Measurements from ENCODE around the gene ACTRT2.

The ACTRT2 gene

GRCh38 chr1:2983706-2984398 lies 37.4 kb upstream of the ACTRT2 start:
- no peak for DNase-seq

DNA sequence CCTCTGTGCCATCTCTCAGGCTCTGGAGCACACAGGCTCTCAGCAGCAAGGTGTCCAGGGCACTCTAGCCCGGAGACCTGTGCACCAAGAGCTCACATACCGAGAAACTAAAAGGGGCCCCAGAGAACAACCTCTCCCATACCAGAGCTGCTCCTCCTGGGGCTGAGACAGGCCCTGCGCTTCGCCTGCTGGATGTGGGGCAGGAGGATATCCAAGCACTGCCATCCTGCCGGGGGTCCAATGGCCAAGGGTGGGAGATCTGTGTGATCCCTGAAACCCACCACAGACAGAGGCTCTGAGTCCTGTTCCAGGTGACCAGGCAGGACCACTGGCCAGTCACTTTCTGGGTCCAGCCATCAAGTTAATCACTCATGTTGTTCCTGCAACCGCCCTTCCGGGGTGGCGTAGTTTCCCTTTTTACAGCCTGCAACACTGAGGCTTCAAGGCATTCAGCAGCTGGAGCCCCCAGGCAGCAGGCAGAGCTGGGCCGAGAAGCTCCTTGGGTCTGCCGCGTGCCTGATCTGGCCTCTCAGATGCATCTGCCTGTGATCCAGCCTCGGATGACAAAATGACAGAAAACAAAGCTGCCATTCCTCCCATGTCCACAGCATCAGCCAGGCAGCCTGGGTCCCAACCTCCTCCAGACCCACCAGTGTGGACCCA lies 36.7 kb upstream of the ACTRT2 start:
- DNase-seq: no peak

DNA sequence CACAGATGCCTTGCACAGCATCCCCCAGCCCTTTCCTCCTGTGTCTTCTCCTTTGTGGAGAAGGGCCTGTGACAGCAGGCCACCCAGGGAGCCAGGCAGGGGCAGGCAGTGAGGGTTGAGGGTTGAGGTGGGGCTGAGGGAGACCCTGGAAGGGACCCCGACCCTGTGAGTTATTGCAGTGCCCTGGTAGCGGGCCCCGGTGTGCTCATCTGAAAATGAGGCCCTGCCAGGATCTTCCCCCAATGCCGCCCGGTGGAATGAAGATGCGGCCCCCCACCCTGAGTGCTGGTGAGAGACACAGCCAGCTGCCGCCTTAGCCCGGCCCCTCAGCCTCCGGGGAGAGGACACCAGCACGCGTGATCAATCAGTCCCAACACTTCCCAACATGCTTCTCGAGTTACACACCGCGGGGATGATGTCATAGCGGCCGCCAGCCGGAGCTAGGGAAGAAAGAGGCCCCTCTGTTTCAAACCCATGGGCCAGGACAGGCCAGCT lies 36.2 kb upstream of the ACTRT2 start:
- DNase-seq: no peak

- DNase-seq: no peak
Observed at GRCh38 chr1:2985694-2986548, 35.3 kb upstream of the ACTRT2 start.

DNA sequence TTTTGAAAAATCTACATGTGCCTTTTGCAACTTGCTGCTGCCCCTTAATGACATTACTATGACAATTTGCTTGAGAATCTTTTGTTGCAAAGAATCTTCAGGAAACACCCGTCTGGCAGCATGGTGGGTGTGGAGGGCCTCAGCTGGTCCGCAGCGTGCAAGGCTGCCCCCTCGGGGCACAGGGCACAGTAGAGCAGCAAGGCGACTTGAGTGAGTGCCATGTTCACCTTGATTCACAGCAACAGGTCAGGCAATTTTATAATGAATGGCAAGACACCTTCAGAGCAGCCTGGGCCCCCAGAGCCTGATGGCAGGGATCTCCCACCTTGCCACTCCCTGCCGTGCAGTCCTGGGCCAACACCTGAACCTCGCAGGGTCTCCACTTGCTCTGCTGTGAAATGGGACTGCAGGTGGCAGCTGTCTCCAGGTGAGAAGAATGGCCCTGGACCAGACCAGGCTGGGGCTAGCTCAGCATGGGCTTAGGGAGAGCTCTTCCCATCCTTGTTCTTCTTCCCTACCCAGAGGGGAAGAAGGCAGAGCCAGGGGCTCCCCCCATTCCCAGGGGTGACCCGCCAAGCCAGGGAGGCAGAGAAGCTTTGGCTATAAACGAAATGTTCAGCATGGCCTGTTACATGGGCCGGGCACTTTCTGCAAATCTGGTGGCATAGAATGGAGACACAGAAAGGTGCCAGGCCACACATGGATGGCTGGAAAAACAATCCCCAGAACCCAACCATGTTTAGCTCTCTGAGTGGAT lies 34.5 kb upstream of the ACTRT2 start:
- DNase-seq: no peak

GRCh38 chr1:2987773-2988172 lies 33.5 kb upstream of the ACTRT2 start:
- DNase-seq: no peak

DNA sequence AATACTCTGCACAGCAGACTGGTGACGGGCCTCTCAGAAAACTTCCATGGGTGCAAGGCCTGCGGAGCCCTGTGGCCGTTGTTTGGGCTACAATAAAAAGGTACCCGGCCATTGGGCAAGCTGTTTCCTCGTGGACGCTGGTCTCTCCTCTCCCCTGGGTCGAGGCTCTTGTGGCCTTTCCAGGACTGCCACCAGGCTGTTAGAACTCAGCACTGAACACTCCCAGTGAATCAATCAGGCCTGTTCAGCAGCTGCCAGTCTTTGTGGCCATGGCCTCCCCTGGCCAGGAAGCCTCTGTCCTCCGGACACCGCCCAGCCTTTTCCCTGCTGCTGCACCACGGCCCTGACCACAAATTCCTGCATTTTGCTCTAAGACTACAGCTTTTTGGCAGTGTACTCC lies 33.0 kb upstream of the ACTRT2 start:
- no peak for DNase-seq

DNA sequence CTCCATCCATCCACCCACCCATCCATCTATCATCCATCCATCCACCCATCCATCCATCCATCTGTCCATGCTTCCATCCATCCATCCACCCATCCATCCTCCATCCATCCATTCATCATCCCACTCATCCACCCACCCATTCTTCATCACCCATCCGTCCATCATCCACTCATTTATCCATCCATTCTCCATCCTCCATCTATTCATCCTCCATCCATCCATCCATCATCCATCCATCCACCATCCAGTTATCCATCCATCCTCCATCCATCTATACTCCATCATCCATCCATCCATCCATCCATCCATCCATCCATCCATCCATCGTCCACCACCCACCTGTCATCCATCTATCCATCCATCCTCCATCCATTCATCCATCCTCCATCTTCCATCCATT lies 32.1 kb upstream of the ACTRT2 start:
- DNase-seq: no peak

DNA sequence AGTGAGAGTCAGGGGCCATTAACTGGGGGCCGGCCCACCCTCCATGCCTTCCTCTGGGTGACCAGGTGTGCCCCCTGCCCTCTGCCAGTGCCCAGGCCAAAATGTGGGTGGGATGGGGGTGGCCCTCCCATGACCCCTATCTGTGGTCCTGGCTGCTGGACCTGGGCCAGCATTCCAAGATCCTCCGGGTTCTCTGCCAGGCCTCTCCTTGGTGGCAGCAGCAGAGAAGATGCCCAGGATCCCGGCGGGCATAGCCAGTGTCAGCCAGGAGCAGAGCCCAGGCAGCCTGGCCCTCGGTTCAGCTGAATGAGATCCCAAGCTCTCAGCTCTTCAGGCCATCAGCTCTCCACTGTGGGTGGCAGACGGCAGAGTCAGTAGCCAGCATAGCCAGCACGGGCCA lies 31.3 kb upstream of the ACTRT2 start:
- DNase-seq: no peak

GRCh38 chr1:2990376-2991115 lies 30.7 kb upstream of the ACTRT2 start:
- DNase-seq: no peak

- no peak for DNase-seq
Observed at GRCh38 chr1:2991753-2992495, 29.3 kb upstream of the ACTRT2 start.

DNA sequence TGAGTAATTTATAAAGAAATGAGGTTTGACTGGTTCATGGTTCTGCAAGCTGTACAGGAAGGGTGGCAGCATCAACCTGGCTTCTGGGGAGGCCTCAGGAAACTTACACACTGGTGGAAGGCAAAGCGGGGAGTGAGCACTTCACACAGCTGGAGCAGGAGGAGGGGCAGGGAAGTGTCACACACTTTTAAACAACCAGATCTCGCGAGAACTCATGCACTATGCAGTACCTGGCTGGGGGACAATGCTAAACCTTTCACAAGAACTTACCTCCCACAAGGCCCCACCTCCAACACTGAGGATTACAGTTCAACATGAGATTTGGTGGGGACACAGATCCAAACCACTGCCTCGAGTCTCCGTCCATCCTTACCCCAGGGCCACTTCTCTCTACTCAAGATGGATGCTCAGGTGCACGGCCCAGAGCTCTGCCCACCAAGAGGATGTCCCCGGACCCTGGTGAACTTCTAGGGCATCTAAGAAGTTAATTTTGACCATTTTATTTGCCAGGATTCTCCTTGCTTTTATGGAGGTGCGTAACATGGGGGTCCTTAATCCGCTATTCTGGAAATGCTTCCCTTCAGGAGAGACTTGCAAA lies 22.7 kb upstream of the ACTRT2 start:
- no peak for DNase-seq

- DNase-seq: no peak
Observed at GRCh38 chr1:2999138-2999537, 22.1 kb upstream of the ACTRT2 start.

DNA sequence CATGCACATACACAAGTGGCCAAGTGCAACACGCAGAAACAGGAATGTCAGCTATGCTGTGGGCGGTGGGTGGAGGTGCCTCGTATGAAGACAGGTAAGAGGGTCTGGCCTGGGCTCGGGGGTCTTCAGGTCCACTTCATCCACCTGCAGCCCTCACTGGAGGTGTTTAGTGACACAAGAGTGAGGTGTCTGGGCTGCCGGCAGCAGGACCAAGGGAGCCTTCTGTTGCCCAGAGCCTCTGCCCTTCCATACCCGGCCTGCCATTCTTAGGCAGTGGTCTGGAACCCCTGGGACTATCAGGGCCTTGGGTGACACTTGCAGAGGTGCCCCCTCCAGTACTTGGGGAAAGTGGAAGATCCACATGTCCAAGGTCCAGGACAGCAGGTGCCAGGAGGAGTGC lies 21.7 kb upstream of the ACTRT2 start:
- DNase-seq: no peak

DNA sequence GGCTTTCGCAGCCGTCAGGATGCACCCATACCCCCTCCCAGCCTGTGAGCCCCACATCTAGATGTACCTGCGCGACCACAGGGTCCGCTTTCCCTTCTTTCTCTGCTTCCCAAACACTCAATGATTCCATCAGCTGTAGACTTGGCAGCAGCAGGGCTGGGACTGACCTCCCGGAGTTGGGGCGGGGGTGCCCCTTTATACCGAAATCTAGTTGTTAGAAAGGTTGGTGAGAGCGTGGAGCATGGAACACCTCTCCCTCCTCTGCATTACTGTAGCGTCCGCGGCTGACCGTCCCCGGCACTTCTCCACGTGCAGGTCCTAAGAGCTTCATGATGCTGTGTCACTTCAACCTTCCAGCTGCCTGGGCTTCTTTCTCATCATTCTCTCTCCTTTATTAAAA lies 21.1 kb upstream of the ACTRT2 start:
- DNase-seq: no peak

- DNase-seq: no peak
Observed at GRCh38 chr1:3000671-3001470, 20.4 kb upstream of the ACTRT2 start.

- DNase-seq: no peak
Observed at GRCh38 chr1:3001471-3002348, 19.6 kb upstream of the ACTRT2 start.

- DNase-seq: no peak
Observed at GRCh38 chr1:3002349-3003038, 18.8 kb upstream of the ACTRT2 start.

Data from activated CD4-positive, alpha-beta T cell treated with anti-CD3 and anti-CD28 coated beads, Interleukin-10, Interleukin-2, amounts not matched to agents 100 ng/mL and 50 ng/mL, durations not matched to agents 16 hours and 8 hours (primary cell).